ENCODE measurements around the gene GPR150.

The GPR150 gene

DNA sequence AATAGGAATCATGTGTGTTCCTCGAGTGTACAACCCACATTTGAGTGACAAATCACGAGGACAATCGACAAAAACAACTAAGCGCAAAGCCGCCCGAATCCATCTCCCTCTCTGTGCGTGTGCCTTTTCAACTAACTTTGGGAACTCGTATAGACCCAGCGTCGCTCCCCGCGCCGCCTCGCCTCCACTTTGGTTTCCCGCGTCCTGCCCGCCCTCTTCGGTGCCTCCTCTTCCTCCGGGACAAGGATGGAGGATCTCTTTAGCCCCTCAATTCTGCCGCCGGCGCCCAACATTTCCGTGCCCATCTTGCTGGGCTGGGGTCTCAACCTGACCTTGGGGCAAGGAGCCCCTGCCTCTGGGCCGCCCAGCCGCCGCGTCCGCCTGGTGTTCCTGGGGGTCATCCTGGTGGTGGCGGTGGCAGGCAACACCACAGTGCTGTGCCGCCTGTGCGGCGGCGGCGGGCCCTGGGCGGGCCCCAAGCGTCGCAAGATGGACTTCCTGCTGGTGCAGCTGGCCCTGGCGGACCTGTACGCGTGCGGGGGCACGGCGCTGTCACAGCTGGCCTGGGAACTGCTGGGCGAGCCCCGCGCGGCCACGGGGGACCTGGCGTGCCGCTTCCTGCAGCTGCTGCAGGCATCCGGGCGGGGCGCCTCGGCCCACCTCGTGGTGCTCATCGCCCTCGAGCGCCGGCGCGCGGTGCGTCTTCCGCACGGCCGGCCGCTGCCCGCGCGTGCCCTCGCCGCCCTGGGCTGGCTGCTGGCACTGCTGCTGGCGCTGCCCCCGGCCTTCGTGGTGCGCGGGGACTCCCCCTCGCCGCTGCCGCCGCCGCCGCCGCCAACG is at the start of gene GPR150:
Gene GPR150, plus strand, starts transcription at position 58 of the 840 bp plus-strand sequence. Its CDS starts 189 bp downstream, at position 247.
- DNase-seq, result peak; percentile 72

DNA sequence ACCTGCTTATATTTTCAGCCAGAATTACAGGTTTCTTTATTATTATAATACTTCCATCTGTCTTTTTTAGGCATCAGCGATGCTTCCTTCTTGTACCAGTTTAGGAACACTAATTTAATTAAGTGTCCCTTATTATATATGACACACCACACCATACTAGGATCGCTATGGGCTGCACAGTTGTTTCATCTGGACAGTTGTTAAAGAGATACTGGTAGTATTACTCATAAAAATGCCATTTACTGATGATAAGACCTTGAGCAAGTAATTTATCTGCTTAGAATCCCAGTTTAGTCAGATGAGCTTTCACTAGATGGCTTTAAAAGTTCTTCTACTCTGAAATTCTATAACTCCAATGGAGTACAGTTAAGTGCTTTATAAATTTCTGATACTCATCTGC is 47.9 kb upstream of the GPR150 start:
- no peak for DNase-seq

GRCh38 chr5:95581576-95581975 is 38.3 kb upstream of the GPR150 start:
- DNase-seq, result no peak

DNA sequence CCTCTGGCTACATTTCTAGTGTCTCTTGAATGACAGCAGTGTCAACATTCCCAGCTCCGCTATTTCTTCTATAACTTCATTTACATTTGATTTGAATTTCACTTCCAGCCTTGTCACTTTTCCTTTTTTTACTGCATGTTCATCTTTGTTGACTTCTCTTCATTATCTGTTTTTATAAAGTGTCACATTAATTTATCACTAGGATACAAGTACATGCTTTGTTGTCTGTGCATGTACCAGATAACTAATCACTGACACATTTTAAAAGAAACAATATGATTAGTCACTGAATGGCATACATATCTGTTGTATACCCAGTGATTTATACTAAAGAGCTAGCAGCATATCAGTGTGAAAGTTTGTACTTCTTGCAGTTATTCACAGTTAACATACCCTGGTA is 35.9 kb upstream of the GPR150 start:
- DNase-seq, result no peak

GRCh38 chr5:95590880-95591279 is 29.0 kb upstream of the GPR150 start:
- DNase-seq, result no peak

DNA sequence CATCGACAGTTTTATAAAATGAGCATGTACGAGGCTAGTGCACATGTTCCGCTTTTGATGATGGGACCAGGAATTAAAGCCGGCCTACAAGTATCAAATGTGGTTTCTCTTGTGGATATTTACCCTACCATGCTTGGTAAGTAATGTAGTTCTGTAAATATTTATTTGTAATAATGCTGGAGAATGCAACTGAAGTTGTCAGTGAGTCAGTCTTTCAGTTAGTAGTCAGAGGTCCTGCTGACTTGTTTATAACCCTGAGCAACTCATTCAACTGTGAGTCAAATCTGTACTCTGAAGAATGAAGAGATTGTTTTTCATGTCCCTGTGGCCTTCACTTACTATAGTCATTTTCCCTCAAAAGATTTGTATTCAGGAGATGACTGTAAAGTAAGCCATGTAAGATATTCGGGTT is 28.4 kb upstream of the GPR150 start:
- no peak for DNase-seq

DNA sequence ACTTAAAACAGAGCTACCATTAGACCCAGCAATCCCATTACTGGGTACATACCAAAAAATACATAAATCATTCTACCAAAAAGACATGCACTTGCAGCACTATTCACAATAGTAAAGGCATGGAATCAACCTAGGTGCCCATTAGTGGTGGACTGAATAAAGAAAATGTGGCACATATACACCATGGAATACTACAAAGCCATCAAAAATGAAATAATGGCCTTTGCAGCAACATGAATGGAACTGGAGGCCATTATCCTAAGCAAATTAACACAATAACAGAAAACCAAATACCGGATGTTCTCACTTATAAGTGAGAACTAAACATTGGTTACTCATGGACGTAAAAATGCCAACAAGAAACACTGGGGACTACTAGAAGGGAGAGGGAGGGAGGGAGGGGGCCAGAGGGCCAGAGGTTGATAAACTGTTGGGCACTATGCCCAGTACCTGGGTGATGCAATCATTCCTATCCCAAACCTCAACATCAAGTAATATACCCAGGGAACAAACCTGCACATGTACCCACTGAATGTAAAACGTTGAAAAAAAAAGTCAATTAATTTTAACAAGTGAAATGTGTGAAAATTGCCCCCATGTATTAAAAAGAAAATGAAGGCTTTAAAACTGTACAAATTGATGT is 24.5 kb upstream of the GPR150 start:
- DNase-seq, result no peak

GRCh38 chr5:95599252-95599651 is 20.6 kb upstream of the GPR150 start:
- no peak for DNase-seq

DNA sequence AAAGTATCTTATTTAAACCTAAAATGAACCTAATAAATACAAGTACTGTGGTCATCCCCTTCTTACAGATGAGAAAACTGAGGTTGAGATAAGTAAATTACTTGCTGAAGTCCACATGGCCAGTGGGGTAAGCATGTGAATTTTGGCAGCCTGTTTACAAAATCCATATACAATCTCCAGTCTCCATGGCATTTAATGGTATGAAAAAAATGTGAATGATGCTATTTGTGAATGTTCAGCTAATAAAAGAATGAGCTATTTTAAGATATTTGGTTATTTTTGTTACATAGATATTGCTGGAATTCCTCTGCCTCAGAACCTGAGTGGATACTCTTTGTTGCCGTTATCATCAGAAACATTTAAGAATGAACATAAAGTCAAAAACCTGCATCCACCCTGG is 19.3 kb upstream of the GPR150 start:
- no peak for DNase-seq

GRCh38 chr5:95605786-95606185 is 14.1 kb upstream of the GPR150 start:
- DNase-seq, result no peak

GRCh38 chr5:95606419-95606818 is 13.5 kb upstream of the GPR150 start:
- no peak for DNase-seq

GRCh38 chr5:95609711-95610110 is 10.2 kb upstream of the GPR150 start:
- DNase-seq, result no peak

GRCh38 chr5:95610546-95610945 is 9.3 kb upstream of the GPR150 start:
- no peak for DNase-seq

- DNase-seq, result no peak
These were observed 8.5 kb upstream of the GPR150 start for GRCh38 chr5:95611396-95611795.

GRCh38 chr5:95613514-95613913 is 6.4 kb upstream of the GPR150 start:
- no peak for DNase-seq

DNA sequence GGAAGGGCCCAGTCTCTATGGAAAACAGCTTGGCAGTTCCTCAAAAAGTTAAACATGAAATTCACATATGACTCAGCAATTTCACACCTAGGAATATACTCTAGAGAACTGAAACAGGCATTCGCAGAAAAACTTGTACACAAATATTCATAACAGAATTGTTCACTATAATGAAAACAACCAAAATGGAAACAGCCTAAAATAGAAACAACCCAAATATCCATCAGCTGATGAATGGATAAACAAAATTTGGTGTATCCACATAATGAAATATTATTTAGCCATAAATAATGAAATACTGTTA is 4.8 kb upstream of the GPR150 start:
- DNase-seq, result no peak

GRCh38 chr5:95617057-95617456 is 2.8 kb upstream of the GPR150 start:
- DNase-seq, result no peak

GRCh38 chr5:95619096-95619495 is 791 bp upstream of the GPR150 start:
- DNase-seq, result no peak

GRCh38 chr5:95619514-95620029 is 315 bp upstream of the GPR150 start:
- DNase-seq, result no peak

- DNase-seq, result peak; percentile 57
These were observed 1.3 kb downstream of the GPR150 start for GRCh38 chr5:95620870-95621838.

GRCh38 chr5:95621839-95622629 is 2.1 kb downstream of the GPR150 start:
- DNase-seq, result no peak

GRCh38 chr5:95623706-95624105 is 3.8 kb downstream of the GPR150 start:
- DNase-seq, result no peak

Data from activated naive CD4-positive, alpha-beta T cell treated with anti-CD3 and anti-CD28 coated beads, Interleukin-2, amount 50 U/mL, for 16 hours (primary cell).